Loucy (cell line): ENCODE measurements around the gene CCDC57.
A peak's percentile ranks its signal among the peaks of the same experiment; 100 is the strongest.

Experiments used
- H2AFZ ChIP-seq: fragments of 200-600 bp; sonication (generic); 2 replicates; pipeline ENCODE4 v1.6.0; 2016; ENCODE audit warnings: antibody characterized with exemption, mild to moderate bottlenecking, low read length, moderate library complexity
- H3F3A ChIP-seq: fragments of 200-600 bp; 2 replicates; pipeline ENCODE4 v1.6.0; 2016; ENCODE audit warnings: antibody characterized with exemption, low read depth, mild to moderate bottlenecking
- H3K27me3 ChIP-seq: fragments of 200-600 bp; sonication (generic); 2 replicates; pipeline ENCODE4 v1.6.1; 2014; ENCODE audit warnings: low read length, mild to moderate bottlenecking; ENCODE audit not compliant: insufficient read depth, poor library complexity, severe bottlenecking
- H3K36me3 ChIP-seq: fragments of 200-600 bp; sonication (generic); 2 replicates; pipeline ENCODE4 v1.6.1; 2016; ENCODE audit warnings: low read length; ENCODE audit not compliant: insufficient read depth
- H3K4me1 ChIP-seq: fragments of 200-600 bp; sonication (generic); 2 replicates; pipeline ENCODE4 v1.5.1; 2014; ENCODE audit warnings: low read length, mild to moderate bottlenecking; ENCODE audit not compliant: insufficient read depth, poor library complexity, severe bottlenecking
- H3K4me2 ChIP-seq: fragments of 200-600 bp; sonication (generic); 2 replicates; pipeline ENCODE4 v1.6.0; 2014; ENCODE audit warnings: antibody characterized with exemption, low read length, low read depth, mild to moderate bottlenecking; ENCODE audit not compliant: poor library complexity, severe bottlenecking
- H3K4me3 ChIP-seq: fragments of 200-600 bp; sonication (generic); 2 replicates; pipeline ENCODE4 v1.5.1; 2014; ENCODE audit warnings: low read length, mild to moderate bottlenecking, mixed read lengths; ENCODE audit not compliant: poor library complexity, severe bottlenecking
- H3K79me2 ChIP-seq: fragments of 200-600 bp; sonication (generic); 2 replicates; pipeline ENCODE4 v1.6.1; 2014; ENCODE audit warnings: low read length; ENCODE audit not compliant: insufficient read depth
- H3K9ac ChIP-seq: fragments of 200-600 bp; sonication (generic); 2 replicates; pipeline ENCODE4 v1.6.0; 2014; ENCODE audit warnings: mild to moderate bottlenecking, low read depth, low read length, moderate library complexity; ENCODE audit not compliant: poor library complexity, severe bottlenecking
- H3K9me2 ChIP-seq: fragments of 200-600 bp; sonication (generic); replicated peaks from 2 replicates; pipeline ENCODE4 v1.6.1; 2016; ENCODE audit warnings: low read depth, low read length, mixed read lengths
- H3K9me3 ChIP-seq: fragments of 200-600 bp; sonication (generic); 2 replicates; pipeline ENCODE4 v1.6.1; 2014; ENCODE audit warnings: mild to moderate bottlenecking, antibody characterized with exemption, low read length, low read depth; ENCODE audit not compliant: insufficient read depth
- H4K20me1 ChIP-seq: fragments of 200-600 bp; sonication (generic); 2 replicates; pipeline ENCODE4 v1.6.0; 2014; ENCODE audit warnings: antibody characterized with exemption, low read length, mild to moderate bottlenecking; ENCODE audit not compliant: insufficient read depth, poor library complexity, severe bottlenecking
- CTCF ChIP-seq: fragments of 200-600 bp; sonication (generic); conservative IDR thresholded peaks from 2 replicates; pipeline ENCODE4 v1.5.1; 2014; ENCODE audit warnings: mild to moderate bottlenecking, antibody characterized with exemption, low read length
- EZH2phosphoT487 ChIP-seq: fragments of 200-600 bp; IDR thresholded peaks from 2 replicates; pipeline ENCODE4 v1.6.1; 2018; ENCODE audit warnings: antibody characterized with exemption, mild to moderate bottlenecking, moderate library complexity, borderline replicate concordance

CCDC57 gene

GRCh38 chr17:82246365-82247181, 33.9 kb upstream of the CCDC57 start:
- Histone ChIP-seq H4K20me1 (peaks cover 90% of the 10 kb centered on the region), H3K9me3 (no peaks in the 10 kb centered on the region), H2AFZ (no peak overlapping the region), H3K4me3 (no peak overlapping the region), H3K79me2 (peaks cover 68% of the 10 kb centered on the region), H3K4me2 (peak overlapping the region; percentile 23), H3K9me2 (no peaks in the 10 kb centered on the region), H3K9ac (peak overlapping the region; percentile 24), H3K27me3 (no peaks in the 10 kb centered on the region), H3K4me1 (peaks cover 7% of the 10 kb centered on the region), H3F3A (no peaks in the 10 kb centered on the region), H3K36me3 (peaks cover 89% of the 10 kb centered on the region; the same call in 1 of the 2 replicates)
- no peak for TF ChIP-seq CTCF
- TF ChIP-seq EZH2phosphoT487, result no peak

GRCh38 chr17:82246040-82246364, 33.4 kb upstream of the CCDC57 start:
- H3K79me2 ChIP-seq, result peaks cover 62% of the 10 kb centered on the region; the same call in 1 of the 2 replicates
- H3K4me3 ChIP-seq, result no peak overlapping the region
- peaks cover 84% of the 10 kb centered on the region; the same call in 1 of the 2 replicates for H3K36me3 ChIP-seq
- TF ChIP-seq EZH2phosphoT487 (no peak), CTCF (no peak)
- no peaks in the 10 kb centered on the region for H3K9me2 ChIP-seq
- peaks cover 92% of the 10 kb centered on the region for H4K20me1 ChIP-seq
- H3F3A ChIP-seq, result no peaks in the 10 kb centered on the region
- H3K9ac ChIP-seq, result no peak overlapping the region
- H2AFZ ChIP-seq, result no peak overlapping the region
- H3K4me2 ChIP-seq, result no peak overlapping the region
- H3K4me1 ChIP-seq, result peaks cover 7% of the 10 kb centered on the region
- H3K27me3 ChIP-seq, result no peaks in the 10 kb centered on the region
- H3K9me3 ChIP-seq, result no peaks in the 10 kb centered on the region

GRCh38 chr17:82245134-82246039, 32.7 kb upstream of the CCDC57 start:
- peaks cover 7% of the 10 kb centered on the region for H3K4me1 ChIP-seq
- no peaks in the 10 kb centered on the region for H3F3A ChIP-seq
- H3K9me3 ChIP-seq, result no peaks in the 10 kb centered on the region
- H3K9me2 ChIP-seq, result no peaks in the 10 kb centered on the region
- H3K27me3 ChIP-seq, result no peaks in the 10 kb centered on the region
- peaks cover 93% of the 10 kb centered on the region for H4K20me1 ChIP-seq
- no peak overlapping the region for H3K4me3 ChIP-seq
- H2AFZ ChIP-seq, result no peak overlapping the region
- H3K4me2 ChIP-seq, result no peak overlapping the region
- no peak overlapping the region for H3K9ac ChIP-seq
- peaks cover 77% of the 10 kb centered on the region; the same call in 1 of the 2 replicates for H3K36me3 ChIP-seq
- TF ChIP-seq EZH2phosphoT487 (no peak), CTCF (no peak)
- H3K79me2 ChIP-seq, result peaks cover 61% of the 10 kb centered on the region; the same call in 1 of the 2 replicates
